ENCODE results near the gene KLF3.

KLF3 gene

DNA sequence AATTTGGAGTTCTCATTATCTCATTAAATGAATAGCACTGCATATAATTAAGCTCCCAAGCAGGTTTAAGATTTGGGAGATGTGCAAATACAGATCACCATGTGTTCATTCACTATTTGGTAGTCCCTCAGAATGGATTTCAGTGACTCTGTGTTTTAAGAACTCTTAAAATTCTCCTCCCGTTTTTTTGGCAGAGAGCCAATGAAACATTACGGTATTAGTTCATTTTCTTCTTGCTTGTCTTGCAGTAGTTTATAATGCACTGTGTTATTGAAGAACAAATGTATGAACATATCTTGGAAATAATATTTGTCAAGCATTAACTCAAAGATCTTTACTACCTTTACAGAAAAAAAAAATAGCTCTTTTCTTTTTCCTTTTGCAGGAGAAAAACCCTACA lies 32.7 kb downstream of the KLF3 start:
- no peak for DNase-seq (ENCODE audit: low read depth in 2 of 2)

DNA sequence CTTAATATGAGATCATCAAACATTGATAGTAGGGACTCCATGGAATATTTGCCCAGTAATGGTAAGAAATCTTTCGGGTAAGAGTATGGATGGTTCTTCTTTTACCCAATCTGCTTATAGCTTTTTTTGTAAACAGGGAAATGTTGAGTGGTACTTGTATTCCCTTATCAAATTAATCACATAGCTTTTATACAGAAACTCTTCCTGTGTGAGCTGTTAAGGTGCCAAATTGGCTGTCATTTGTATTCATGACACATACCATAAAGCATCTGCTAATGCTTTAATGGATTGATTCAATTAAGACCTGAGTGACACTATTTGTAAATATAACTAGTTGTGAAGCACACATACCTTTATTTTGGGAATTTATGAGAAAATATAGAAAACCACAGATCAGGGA lies 34.2 kb downstream of the KLF3 start:
- no peak for DNase-seq (ENCODE audit: low read depth in 2 of 2)

DNA sequence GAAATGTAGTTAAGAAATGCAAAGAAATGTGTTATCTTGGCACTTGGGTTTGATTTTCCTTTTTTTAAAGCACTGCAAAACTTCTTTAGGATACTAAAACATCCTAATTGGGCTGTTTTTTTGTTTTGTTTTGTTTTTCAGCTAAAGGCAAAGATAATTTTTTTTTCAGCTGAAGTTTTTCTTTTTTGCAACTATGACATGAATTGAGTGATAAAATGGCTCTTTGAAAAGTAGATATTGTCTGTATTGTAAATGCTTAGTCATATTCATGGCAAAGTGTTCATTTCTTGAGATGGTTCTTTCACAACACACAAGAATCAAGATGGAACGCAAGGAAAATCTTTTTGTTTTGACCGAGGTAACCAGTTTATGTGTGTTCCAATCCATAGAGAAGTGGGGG lies 35.1 kb downstream of the KLF3 start:
- no peak for DNase-seq (ENCODE audit: low read depth in 2 of 2)

DNA sequence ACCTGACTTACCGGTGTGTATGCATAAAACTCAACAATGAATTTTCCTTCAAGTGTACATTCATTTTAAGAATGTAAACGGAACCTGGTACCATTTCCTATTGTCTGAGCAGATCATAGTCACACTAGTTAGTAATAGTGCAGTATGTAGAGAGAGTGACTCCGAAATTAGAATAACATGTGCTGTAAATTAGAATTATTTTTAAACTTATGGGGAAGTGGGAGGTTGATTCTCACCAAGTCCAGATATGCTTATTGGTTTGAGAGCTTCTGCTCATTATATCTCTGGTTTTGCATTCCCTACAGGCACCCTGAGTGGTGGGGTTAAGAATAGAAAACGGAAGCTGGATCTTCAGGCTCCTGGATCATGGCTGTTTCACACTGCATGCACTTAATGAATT lies 39.6 kb downstream of the KLF3 start:
- DNase-seq (ENCODE audit: low read depth in 2 of 2), result no peak

DNA sequence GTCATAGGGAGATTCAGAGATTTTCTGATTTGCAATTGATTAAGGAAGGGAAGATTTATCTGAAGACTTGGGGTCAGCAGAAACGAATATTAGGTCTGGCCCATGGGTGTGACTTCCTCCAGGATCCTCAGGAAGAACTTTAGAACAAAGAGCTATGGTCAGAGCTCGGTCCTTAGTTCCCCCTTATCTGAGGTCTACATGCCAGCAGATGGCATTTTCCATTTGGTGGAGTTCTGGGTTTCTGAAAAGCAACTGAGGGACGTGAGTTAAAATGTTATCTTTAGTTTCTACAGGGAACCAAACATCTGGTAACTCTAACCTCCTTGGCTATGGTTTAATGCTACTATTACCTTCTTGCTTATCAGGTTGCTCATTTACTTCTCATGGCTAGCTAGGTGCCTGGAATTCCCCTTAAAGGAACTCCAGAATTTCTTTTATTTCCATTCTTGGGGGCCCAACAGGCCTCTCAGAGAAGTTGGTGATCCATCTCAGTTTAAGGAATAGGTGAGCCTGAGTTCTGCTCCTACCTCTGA lies 40.7 kb downstream of the KLF3 start:
- DNase-seq (ENCODE audit: low read depth in 2 of 2), result no peak

DNA sequence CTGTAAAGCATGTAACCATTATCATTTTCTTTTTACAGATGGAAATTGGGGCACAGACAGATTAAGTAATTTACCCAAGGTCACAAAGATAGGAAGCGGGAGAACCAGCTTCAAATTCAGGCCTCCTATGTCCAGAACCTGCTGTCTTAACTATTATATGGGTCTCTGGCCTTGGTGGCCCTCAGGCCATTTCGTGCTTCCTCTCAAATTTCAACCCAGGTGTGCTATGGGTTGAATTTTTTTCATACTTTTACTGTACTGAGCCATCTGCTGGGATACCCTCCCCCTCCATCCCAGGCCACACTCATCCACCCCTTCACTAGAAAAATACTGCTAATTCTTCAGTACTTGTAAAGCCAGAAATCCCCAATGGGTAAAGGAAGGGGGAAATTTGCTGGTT lies 42.3 kb downstream of the KLF3 start:
- no peak for DNase-seq (ENCODE audit: low read depth in 2 of 2)

DNA sequence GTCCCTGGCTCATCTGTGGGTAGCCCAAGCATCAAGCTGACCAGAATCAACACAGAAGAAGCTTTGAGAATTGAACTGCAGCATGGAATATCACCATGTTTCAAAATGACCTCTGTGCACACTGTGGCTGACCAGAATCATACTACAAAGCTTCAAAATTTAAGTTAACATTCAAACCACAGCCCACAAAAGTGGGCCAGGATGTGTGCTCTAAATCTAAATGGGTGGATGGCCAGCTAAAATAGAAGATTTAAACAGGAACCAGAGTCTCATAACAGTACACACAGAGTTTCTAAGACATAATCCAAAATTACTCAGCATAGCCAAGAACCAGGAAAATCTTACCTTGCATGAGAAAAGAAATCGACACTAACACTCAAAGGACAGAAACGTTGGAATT lies 46.1 kb downstream of the KLF3 start:
- no peak for DNase-seq (ENCODE audit: low read depth in 2 of 2)

DNA sequence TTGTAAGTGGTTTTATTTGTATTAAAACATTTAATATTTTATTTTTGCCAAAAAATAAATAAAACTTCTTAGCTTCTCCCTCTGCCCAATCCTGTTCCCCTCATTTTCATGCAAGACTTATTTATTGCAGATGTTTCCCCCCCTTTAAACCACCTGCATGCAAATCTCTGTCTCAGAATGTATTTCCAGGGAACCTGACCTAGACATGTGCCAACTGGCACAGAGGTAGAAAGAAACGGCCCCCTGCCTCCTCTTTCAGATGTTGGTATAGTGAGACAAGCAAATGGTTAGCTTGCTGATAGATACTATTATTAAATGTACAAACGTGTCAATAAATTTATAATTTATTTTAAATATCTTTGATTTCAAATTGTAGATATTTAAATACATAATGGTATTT lies 47.1 kb downstream of the KLF3 start:
- DNase-seq (ENCODE audit: low read depth in 2 of 2), result no peak

DNA sequence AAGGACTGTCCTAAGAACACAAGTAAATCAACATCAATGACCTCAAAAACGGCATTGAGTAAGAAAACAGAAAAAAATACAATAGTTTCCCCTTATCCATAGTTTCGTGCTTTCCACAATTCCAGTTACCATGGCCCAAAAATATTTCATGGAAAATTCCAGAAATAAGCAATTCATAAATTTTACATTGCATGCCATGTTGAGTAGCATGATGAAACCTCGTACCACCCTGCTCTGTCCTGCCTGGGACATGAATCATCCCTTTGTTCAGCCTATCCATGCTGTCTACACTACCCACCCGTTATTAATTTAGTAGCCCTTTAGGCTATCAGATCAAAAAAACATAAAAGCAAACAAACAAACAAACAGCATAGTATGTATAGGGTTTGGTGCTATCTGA lies 51.1 kb downstream of the KLF3 start:
- DNase-seq (ENCODE audit: low read depth in 2 of 2), result peak in 1 of 2 experiments; percentile 44

DNA sequence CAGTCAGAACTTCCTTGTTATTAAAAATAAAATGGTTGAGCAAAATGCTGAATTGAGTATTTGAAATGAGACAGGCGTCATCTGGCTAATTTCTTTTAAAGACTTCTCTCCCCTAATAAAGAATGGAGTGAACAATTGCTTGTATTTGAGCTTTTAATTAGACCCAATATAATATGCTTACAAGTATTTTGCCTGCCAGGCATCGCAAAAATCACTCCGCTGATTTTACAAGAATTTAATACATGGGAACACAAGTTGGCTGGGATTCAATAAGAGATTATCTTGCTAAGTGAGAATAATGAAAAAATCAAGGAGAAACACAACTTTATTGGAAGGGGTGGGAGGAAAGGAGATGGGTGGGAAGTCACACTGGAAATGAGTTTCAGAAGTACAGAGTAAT lies 52.3 kb downstream of the KLF3 start:
- no peak for DNase-seq (ENCODE audit: low read depth in 2 of 2)

DNA sequence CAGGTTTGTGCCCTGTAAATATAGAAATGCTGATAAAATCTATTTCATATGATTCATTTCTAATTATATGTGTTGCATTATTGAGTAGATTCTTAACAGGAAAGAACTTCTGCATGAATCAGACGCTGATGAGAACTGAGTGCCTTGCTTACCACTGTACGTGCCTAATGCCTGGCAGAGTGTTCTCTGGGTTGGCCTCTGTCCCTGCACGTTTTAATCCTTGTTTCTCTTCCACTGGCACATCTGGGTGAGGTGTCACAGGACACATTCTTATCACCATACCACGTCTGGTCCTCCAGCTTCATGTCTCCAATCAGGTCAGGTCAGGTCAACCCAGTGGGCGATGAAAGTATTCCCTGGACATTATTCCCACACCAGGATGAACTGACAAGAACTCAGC lies 53.6 kb downstream of the KLF3 start:
- peak in 1 of 2 experiments; percentile 35 for DNase-seq (ENCODE audit: low read depth in 2 of 2)

DNA sequence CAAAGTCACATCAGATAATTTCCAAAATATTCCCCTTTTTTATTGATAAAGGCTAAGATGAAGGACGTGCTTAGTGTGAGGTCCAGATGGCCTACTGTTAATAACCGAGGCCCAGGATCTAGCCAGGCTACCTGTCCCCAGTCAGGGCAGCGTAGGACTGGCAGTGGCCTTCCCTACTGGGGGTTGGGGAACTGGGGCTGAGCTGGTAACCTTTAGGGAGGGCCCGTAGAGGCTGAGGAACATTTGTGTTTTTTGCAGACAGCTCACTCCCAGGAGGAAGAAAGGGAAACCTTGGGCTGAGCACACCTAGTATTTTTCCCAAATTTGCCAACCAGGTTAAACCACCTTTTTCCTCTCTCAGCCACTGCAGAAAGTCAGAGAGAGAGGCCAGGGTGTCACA lies 59.1 kb downstream of the KLF3 start:
- no peak for DNase-seq (ENCODE audit: low read depth in 2 of 2)

DNA sequence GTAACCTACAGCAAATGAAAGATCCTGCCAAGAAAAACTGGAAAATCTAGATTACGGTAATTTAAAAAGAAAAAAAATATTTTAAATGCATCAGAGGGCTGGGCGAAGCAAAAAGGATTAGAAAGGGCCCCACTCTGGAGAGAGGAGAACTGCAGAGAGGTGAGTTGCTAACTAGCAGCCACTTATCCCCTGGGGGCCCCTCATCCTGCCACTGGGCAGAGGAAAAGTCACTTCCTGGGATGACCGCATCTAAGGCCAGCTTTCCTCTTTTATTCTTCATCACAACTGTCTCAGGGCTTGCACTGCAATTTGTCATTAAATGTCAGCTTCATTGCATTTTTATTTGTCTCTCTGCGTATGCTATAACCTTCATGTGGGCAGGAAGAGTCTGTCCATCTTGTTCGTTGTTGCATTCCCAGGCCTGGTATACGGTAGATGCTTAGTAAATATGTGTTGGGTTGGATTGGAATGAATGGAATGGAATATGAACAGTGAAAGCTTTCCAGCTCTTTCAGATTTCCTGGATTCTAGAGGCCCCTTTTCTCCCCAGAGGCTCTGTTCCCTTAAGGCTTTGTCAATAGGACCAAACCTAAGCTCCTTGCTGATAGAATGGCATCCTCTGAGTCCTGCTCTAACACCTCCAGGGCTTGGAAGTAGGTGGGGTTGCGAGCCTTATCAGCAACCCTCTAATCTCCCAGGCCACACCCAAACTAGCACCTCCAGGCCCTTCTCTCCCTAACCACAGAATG lies 59.9 kb downstream of the KLF3 start:
- peak in 1 of 2 experiments; percentile 21 for DNase-seq (ENCODE audit: low read depth in 2 of 2)

DNA sequence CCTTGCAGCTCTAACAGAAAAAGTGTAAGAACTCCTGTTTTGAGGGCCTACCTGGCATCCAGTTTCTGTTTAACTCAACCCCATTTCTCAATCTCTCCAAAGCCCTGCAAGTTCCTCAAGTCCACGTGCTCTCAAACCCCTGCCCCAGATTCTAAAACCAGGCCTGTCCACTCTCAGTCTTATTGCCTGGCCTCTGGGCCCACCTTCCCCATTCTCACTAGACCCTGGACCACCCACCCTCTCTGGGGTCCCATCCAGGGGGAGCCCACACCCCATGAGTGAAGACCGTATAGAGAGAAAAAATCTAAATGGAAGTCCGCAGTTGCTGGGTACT lies 60.4 kb downstream of the KLF3 start:
- DNase-seq (ENCODE audit: low read depth in 2 of 2), result no peak

DNA sequence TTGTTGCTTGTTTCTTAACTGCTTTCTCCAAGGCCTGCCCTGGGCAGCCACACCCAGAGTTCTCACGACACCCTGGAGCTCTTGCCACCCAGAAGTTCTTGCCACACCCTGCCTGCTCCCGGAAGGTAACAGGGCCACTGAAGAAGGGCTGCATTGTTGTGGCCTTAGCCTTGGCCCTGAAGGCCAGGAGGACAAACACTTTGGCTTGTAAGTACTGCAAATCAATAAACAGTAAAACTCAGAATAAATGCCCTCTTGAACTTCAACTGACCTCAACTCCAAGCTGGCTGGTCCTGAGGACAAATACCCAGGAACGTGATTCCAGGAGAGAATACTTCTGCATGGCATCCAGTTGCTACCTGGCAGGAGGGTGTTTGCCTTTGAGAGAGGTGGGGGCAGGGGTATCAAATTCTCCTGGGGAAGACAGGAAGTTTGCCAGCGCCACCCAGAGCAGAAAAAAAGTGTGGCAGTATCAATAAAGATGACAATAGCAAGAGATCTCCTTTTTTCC lies 64.7 kb downstream of the KLF3 start:
- no peak for DNase-seq (ENCODE audit: low read depth in 2 of 2)

DNA sequence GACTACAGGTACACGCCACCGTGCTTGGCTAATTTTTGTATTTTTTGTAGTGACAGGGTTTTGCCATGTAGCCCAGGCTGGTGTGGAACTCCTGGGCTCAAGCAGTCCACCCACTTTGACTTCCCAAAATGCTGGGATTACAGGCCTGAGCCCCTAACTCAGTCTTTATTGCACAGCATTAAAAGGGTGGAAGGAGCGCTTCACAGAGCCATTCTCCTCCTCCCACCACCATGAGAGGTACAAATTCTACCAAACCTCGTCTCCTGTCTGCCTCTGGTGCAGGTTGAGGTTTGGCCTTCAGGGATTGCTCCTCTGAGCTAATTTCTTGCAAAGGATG lies 66.5 kb downstream of the KLF3 start:
- DNase-seq (ENCODE audit: low read depth in 2 of 2), result no peak

DNA sequence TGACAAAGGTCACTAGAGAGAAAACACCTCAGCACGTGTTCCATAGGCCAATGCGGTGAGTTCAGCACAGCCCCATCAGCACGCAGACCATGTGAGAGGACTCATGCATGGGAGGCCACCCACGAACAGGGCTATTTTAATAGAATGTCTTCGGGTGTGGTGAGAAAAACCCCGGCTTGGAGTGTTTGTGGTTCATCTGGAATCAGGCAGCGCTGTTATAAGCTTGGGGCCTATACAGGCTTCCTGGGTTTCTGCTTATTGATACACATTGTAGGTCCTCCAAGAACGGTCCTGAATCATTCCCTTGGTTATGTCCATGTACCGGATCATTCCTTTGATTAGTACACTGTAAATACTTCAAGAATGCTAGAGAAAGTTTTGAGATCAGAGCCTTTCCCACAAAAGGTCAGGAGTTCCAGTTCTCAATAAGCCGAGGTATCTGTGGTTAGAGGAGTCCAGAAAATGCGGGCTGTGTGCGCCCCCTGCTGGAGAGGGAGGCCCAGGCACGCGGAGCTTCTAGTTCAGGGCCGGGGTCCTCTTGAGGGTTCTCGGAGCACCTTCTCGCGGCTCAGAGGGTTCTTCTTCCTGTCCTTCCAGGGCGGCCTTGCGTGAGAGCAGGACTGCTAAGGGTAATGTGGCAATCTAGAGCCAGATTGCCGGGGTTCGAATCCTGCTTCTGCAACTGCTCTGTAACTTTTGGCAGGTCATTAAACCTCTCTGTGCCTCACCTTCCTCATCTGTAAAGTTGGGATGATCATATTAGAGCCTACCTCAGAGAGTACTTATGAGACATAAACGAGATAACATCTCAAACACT lies 67.0 kb downstream of the KLF3 start:
- DNase-seq (ENCODE audit: low read depth in 2 of 2), result peak; percentile 92 to 94

DNA sequence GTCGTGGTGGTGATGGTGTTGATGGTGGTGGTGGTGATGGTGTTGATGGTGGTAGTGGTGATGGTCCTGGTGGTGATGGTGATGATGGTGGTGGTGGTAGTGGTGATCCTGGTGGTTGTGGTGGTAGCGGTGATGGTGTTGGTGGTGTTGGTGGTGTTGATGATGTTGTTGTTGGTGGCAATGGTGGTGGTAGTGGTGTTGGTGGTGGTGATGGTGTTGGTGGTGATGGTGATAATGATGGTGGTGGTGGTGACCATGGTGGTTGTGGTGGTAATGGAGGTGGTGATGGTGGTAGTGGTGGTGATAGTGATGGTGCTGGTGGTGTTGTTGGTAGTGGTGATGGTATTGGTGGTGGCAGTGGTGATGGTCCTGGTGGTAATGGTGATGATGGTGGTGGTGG lies 69.7 kb downstream of the KLF3 start:
- no peak for DNase-seq (ENCODE audit: low read depth in 2 of 2)

DNA sequence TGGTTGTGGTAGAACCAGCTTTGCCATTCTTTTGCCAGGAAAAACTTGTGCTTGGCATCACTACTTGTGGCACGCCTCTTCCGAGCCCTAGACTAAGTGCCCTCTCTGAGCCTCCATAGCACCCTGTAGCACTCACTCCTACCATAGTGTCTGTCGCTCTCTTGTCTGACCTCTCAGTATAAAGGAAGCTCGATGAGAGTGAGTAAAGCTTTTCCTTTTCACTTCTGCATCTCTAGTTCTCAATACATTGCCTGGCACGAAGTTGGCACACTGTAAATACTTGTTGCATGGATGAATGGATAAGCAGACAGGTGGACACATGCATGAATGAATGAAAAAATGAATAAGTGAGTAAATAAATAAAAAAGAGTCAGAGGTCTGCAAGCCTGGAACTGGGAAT lies 70.4 kb downstream of the KLF3 start:
- no peak for DNase-seq (ENCODE audit: low read depth in 2 of 2)

DNA sequence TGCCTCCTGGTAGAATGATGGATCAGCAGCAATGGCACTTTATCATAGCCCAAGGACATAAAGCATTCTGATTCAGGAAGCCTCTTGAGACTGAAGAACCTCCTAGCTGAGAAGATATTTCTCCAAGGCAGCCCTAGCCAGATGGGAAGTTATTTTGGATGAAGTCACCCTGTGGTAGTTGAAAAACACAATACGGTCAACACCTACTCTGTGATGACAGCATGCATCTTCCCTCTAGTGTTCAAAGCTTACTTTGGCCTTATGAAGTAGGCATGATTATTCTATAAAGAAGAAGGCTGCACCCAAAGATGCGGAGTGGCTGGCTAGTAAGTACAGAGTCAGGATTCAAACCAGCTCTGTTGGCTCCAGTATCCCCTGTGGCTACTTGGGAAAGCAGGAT lies 70.9 kb downstream of the KLF3 start:
- DNase-seq (ENCODE audit: low read depth in 2 of 2), result no peak

DNA sequence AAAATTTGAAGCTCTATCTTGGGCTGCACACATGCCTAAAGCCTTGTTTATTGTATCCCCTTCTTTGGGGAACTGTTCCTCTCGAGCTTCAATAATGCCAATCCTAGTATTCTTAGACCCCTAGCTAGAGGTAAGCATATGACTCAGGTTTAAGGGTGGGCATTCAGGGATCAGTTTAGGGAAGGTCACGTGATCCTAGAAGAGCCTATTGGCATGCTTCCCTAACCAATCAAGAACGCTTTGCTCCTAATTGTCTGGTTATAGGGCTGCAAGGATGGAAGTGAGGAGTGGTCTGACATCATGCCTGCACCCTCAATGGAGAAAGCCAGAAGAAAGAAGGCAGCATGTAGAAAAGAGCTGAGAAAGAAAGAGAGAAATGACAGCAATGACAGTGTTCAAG lies 71.9 kb downstream of the KLF3 start:
- DNase-seq (ENCODE audit: low read depth in 2 of 2), result no peak

DNA sequence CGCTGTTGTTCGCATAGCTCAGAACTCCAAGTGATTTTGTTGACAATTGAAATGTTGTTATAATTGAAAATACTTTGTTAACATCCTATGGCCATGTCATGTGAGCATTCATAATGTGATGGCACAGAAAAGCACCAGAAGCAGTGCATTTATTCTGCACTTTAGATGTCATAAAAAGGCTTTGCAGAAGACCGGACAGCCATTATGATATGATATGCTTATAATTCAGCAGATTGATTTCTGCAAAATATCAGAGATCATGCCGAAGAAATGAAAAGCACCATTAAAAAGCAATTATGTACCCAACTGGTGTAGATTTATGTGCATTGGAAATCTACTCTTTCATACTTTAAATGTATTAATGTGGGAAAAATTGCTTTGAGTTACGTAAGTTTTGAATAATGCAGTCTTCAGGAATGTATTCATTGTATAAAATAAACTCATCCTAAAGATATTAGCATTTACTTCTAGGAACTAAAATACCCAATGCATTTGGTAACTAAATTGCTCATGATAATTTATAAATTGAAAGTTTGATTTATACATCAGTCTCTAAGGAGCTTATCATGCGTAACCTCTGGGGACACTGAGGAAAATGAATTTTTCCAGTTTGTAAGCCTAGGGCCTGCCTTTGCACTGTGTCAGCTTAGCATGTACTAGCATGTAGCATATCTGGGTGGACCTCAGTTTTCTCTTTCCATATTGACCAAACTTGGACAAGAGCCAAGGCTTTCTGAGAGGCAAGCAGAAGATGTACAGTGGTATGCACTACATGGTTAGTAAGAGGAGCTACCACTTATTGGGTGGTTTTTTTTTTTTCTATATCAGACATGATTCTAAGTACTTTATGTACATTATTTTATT lies 75.2 kb downstream of the KLF3 start:
- no peak for DNase-seq (ENCODE audit: low read depth in 2 of 2)
